ENCODE results near the gene OLR1. TPM values are rescaled to one million over a fixed set of nuclear protein-coding genes. Genes with fewer than 3 reads are reported as not detected.

OLR1 gene
- total RNA-seq, 1 donor = 73.0 TPM

DNA sequence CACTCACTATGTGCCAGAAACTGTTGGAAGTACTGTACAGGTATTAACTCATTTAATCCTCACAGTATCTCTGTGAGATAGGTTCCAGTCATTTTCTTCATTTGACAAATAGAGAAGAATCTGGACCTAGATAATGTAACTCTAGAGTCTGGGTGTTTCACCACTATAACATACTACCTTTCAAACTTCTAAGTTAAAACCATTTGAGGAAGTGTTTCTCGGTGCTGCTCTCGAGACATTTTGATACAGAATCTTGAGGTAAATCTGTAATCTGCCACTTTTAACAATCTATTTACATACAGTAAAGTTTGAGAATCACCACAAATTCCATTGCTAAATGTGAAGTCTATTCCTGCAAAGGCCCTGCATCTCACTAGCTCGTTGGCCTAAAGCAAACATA, 8.8 kb downstream of the OLR1 start:
- TF ChIP-seq CTCF (IDR thresholded peaks at IDR 0.05; ENCODE audit: insufficient read depth, low read depth, low read length) = no peak
- H3K4me3 ChIP-seq (ENCODE audit: low read depth, low read length) = no peak overlapping the region
- no peak for DNase-seq (ENCODE audit: low read depth)

DNA sequence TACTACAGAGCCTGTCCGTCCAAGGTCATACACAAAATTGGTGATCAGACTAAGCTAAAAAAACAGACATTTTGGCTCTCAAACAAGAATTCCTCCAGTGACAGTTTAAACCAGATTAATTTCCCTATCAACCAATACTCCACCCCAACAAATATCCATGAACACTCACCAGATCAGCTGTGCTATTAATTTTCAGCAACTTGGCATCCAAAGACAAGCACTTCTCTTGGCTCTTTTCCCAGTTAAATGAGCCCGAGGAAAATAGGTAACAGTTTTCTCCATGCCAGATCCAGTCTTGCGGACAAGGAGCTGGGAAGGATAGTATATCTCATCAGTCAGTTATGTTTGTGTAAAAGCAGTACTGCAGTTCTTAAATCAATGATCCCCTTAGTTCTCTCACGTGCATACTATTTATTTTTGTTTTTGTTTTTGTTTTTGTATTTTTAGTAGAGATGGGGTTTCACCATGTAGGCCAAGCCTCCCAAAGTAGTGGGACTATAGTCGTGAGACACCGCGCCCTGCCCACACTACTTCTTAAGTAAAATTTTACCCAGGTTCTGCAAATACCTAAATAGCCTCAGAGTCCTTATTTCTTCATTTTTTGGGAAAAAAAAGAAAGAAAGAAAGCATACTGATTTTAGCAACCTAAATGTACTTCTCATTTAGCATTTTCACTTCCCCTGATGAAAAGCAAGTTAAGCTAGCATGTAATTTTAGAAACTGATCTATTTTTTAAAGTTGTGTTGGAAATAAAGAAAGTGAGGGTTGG, 11.1 kb downstream of the OLR1 start:
- DNase-seq (ENCODE audit: low read depth) = no peak

DNA sequence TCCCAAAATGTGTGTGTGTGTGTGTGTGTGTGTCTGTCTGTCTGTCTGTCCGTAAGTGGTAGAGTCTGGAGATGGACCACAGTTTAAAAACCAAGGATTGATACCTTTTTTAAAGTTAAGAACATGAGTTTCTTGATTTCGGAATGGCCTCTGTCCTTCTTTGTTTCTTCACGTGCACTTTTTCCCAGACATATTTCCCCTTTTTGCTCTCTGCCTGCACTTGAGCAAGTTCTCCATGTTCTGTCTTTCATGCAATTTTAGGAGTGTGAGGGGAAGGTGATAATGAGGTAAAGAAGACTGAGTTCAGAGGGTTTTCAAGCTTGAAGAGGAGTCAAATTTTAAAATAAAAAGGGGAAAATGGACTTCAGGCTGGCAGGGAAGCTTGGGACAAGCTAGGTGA, 12.7 kb downstream of the OLR1 start:
- H3K4me3 ChIP-seq (ENCODE audit: low read depth, low read length) = no peak overlapping the region
- no peak for TF ChIP-seq CTCF (IDR thresholded peaks at IDR 0.05; ENCODE audit: insufficient read depth, low read depth, low read length)
- no peak for DNase-seq (ENCODE audit: low read depth)

More for the DNA sequence above, 11.1 kb downstream of the OLR1 start:
- H3K4me3 ChIP-seq (ENCODE audit: low read depth, low read length) = no peak overlapping the region
- TF ChIP-seq CTCF (IDR thresholded peaks at IDR 0.05; ENCODE audit: insufficient read depth, low read depth, low read length) = no peak

DNA sequence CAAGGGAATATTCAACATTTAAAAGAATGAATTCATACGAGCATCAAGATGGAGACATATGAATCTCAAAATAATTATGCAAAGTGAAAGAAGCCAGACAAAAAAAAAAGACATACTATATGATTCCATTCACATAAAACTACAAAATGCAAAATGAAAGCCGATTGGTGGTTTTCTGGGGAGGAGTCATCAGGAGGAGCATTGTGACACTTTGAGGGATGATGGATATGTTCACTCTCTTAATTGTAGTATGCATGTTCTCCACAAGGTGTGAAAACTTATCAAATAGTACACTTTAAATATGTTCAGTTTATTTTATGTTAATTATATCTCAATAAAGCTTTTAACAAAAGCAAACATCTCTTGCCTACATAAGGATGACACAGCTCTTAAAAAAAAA, 13.5 kb downstream of the OLR1 start:
- no peak overlapping the region for H3K4me3 ChIP-seq (ENCODE audit: low read depth, low read length)
- no peak for DNase-seq (ENCODE audit: low read depth)
- no peak for TF ChIP-seq CTCF (IDR thresholded peaks at IDR 0.05; ENCODE audit: insufficient read depth, low read depth, low read length)

GRCh38 chr12:10155966-10156365, 16.0 kb downstream of the OLR1 start:
- no peak for DNase-seq (ENCODE audit: low read depth)
- H3K4me3 ChIP-seq (ENCODE audit: low read depth, low read length) = no peak overlapping the region
- no peak for TF ChIP-seq CTCF (IDR thresholded peaks at IDR 0.05; ENCODE audit: insufficient read depth, low read depth, low read length)

GRCh38 chr12:10154145-10154496, 17.8 kb downstream of the OLR1 start:
- H3K4me3 ChIP-seq (ENCODE audit: low read depth, low read length) = no peak overlapping the region
- DNase-seq (ENCODE audit: low read depth) = no peak
- TF ChIP-seq CTCF (IDR thresholded peaks at IDR 0.05; ENCODE audit: insufficient read depth, low read depth, low read length) = no peak
